HL-60 (cell line): ENCODE data around the gene ANKRD6.
A peak's percentile ranks its signal among the peaks of the same experiment; 100 is the strongest.

Experiments
- DNase-seq, 2 experiments: peaks; one replicate each; pipeline ENCODE4 v3.0.0-alpha.2; 2010 to 2020; ENCODE audit warnings: low read depth in 1 of 2, low spot score in 1 of 2
- H3K27ac ChIP-seq: fragments of 250-450 bp; sonication (Bioruptor Pico); replicated peaks from 2 replicates; pipeline ENCODE4 v1.5.1; 2020; ENCODE audit warnings: mild to moderate bottlenecking, moderate library complexity
- H3K27me3 ChIP-seq: fragments of 250-450 bp; sonication (Bioruptor Pico); 2 replicates; pipeline ENCODE4 v1.5.1; 2021; ENCODE audit warnings: mild to moderate bottlenecking, moderate library complexity; ENCODE audit not compliant: insufficient read depth, poor library complexity, severe bottlenecking
- H3K4me3 ChIP-seq: replicated peaks from 2 replicates; pipeline ENCODE4 v1.5.1; 2011; ENCODE audit warnings: mild to moderate bottlenecking, control low read depth, low read length; ENCODE audit not compliant: insufficient read depth
- CTCF ChIP-seq: IDR thresholded peaks from one replicate; pipeline ENCODE4 v1.5.1; 2011; ENCODE audit warnings: low read length, control low read depth, inconsistent platforms; ENCODE audit not compliant: insufficient read depth
- GABPA ChIP-seq: IDR thresholded peaks from 2 replicates; pipeline ENCODE4 v1.6.1; 2012; ENCODE audit warnings: low read depth
- POLR2AphosphoS5 ChIP-seq: IDR thresholded peaks from 2 replicates; pipeline ENCODE4 v1.6.1; 2012; ENCODE audit warnings: low read depth
- REST ChIP-seq: IDR thresholded peaks from 2 replicates; pipeline ENCODE4 v1.6.1; 2012; ENCODE audit warnings: low read depth; ENCODE audit not compliant: insufficient replicate concordance
- SPI1 ChIP-seq: IDR thresholded peaks from 2 replicates; pipeline ENCODE4 v1.6.1; 2012; ENCODE audit warnings: low read depth, mild to moderate bottlenecking, borderline replicate concordance

The ANKRD6 gene

DNA sequence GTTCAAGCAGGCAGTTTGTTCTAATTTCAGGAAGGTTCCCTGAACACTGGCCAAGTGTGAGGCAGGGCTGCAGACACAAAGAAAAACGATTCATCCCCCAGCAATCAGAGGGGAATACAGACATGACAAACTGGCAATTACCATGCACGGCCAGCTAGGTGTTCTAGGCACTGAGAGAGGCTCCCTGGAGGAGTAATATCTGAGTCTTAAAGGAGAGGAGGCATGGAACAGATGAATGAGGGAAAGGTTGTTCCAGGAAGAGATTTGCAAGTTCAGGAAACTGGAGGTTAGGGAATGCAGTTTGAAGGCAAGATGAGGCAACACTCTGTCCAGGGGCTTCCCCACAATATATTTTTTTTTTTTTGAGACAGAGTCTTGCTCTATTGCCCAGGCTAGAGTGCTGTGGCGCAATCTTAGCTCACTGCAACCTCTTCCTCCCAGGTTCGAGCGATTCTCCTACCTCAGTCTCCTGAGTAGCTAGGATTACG, 32.0 kb upstream of the ANKRD6 start:
- no peak for TF ChIP-seq GABPA
- TF ChIP-seq POLR2AphosphoS5 = no peak
- TF ChIP-seq SPI1 = no peak
- no peak for TF ChIP-seq REST
- TF ChIP-seq CTCF = no peak
- peak in 1 of 2 experiments; percentile 51 for DNase-seq
- H3K27me3 ChIP-seq = no peaks in the 10 kb centered on the region
- H3K27ac ChIP-seq = no peak overlapping the region
- H3K4me3 ChIP-seq = no peak overlapping the region

- DNase-seq = no peak
- Histone ChIP-seq H3K27ac (no peak overlapping the region), H3K27me3 (no peaks in the 10 kb centered on the region), H3K4me3 (no peak overlapping the region)
- TF ChIP-seq REST = no peak
- no peak for TF ChIP-seq POLR2AphosphoS5
- TF ChIP-seq SPI1 = no peak
- no peak for TF ChIP-seq GABPA
- TF ChIP-seq CTCF = no peak
Measured at GRCh38 chr6:89402776-89403175, 30.2 kb upstream of the ANKRD6 start.

- no peak for TF ChIP-seq POLR2AphosphoS5
- no peak for TF ChIP-seq GABPA
- TF ChIP-seq CTCF = no peak
- no peak for TF ChIP-seq SPI1
- TF ChIP-seq REST = no peak
- H3K27me3 ChIP-seq = no peaks in the 10 kb centered on the region
- no peak for DNase-seq
- no peak overlapping the region for H3K4me3 ChIP-seq
- H3K27ac ChIP-seq = no peak overlapping the region
Measured at GRCh38 chr6:89404512-89404911, 28.4 kb upstream of the ANKRD6 start.
